Adipose tissue (tissue), 3 donors: ENCODE data around the gene RPF1. TPM values are rescaled to one million over a fixed set of nuclear protein-coding genes. Genes with fewer than 3 reads are reported as not detected.
"Not testable (repeated sequence)": the region's sequence is repeated elsewhere in the genome, so short reads cannot be mapped to it uniquely, and the experiment has no call there.

Experiments used
- H3K27ac ChIP-seq: one replicate; pipeline ENCODE4 v1.5.1; 2013; ENCODE audit warnings: low read depth, low read length
- WGBS, 3 donors: extraction: QIAGEN DNeasy Blood & Tissue Kit; methylation state at CpG; one replicate each; pipeline ENCODE4 v1.1.7; 2013; 5-methylcytosine and 5-hydroxymethylcytosine counted together
- polyA plus RNA-seq, 3 donors: library from polyadenylated mRNA; stranded (reverse); fragments of 200-250 nt; gene quantifications; one replicate each; pipeline ENCODE4 v1.2.3, GENCODE V29; 2013
- donor health status: healthy with polysubstance abuse.
- donor health status: Bipolar disorder and iron deficiency.
- donor health status: healthy.

Gene RPF1, protein sequence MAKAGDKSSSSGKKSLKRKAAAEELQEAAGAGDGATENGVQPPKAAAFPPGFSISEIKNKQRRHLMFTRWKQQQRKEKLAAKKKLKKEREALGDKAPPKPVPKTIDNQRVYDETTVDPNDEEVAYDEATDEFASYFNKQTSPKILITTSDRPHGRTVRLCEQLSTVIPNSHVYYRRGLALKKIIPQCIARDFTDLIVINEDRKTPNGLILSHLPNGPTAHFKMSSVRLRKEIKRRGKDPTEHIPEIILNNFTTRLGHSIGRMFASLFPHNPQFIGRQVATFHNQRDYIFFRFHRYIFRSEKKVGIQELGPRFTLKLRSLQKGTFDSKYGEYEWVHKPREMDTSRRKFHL
- 10 to 100 TPM; 18.0 to 27.6 (median 27.1) TPM for polyA plus RNA-seq

DNA sequence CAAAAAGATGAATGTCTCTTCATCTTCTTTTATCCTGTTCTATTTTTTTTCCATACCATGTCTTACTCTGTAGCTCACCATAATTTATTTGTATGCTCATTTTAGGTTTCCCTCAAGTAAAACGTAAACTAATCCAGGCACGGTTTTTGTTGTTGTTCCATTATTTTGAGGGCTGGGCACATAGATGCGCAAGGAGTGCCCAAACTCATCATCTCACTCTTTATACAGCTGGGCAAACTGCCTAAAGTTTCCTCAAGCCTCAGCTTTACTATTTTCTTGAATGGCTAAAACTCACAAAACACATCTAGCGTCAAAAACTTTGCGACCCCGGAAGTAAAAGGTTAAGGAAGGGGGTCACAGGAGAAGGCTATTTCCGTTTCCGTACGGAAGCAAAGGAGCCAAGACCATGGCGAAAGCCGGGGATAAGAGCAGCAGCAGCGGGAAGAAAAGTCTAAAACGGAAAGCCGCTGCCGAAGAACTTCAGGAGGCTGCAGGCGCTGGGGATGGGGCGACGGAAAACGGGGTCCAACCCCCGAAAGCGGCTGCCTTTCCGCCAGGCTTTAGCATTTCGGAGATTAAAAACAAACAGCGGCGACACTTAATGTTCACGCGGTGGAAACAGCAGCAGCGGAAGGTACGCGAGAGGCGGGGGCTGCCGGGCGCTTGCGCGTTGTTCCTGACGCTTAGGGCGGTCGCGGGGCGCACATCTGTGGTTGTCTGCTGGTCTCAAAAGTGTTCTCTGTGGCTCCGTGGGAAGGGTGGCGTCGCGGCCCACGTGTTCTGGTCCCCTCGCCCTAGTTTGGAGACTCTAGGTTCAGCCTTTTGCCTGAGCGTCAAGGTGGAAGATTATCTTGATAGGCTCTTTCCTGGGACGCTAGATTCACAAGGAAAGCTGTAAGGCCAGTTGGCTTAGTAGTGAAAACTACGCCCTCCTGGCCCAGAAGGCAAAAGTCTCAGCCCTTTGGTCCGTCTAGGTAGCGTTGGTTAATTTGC is at the start of gene RPF1:
RPF1 (plus strand) TSS at position 391 of the 993 bp plus-strand sequence; CDS start at position 407, 16 bp downstream.
- 4 to 5% (median 4%) methylated on average over 51 of the region's 51 CpGs for WGBS, 3 donors
- no peak within 1 kb of the TSS for H3K27ac ChIP-seq

DNA sequence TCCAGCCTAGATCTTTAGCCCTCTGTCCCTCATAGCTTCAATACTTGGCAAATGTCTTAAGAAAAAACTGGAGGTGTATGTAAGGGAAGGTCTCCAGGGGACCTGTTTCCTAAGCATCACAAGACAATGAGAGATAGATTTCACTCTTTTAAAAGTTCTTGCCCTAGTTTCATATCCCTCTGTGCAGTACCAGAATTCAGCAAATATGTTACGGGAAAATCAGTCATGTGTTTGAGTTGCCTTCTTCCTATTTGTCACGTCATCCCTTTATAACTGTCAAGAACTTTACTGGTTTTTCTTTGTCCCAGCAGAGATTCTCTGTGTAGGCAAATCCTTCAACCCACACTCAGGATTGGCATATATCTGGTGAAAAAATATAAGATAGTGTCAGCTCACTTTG is 48.5 kb upstream of the RPF1 start:
- 67 to 95% (median 75%) methylated on average over 2 of the region's 2 CpGs for WGBS, 3 donors
- H3K27ac ChIP-seq = no peak overlapping the region

DNA sequence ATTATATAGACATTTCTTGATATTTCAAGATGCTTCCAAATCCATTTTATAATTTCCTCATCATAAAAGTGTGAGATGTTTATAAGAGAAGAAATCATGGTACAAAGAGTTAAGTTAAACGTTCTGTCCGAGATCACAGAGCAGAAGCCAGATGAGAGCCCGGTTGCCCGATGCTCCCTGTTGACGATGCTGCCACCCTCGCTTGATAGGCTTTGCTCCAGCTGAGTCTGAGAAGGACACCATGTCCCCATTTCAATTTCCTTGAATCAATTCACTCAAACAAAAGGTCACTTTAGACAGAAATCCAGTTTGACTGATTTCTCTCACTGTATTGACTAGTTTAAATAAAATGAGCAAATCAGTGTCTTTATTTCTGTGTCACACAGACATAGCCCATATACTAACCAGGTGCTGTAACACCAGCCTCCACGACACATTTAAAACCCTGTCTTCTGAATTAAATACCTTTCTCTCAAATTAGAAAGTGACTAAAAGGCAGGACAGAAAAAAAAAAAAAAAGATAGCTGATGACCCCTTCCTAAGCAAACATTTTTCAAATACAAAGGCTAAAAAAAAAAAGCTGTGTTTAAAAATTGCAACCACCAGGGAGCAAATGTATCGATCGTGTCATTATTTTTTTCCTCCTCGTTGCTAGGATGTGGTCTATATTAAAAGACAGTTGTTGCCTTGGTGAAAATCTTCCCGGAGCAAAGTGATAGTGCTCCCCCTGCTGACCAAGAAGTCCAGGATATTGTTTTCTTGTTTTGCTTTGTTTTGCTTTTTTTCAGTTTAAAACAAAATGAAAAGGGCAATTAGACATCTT is 45.6 kb upstream of the RPF1 start:
- 7 to 16% (median 9%) methylated on average over 11 of the region's 11 CpGs for WGBS, 3 donors
- no peak overlapping the region for H3K27ac ChIP-seq

- no peak overlapping the region for H3K27ac ChIP-seq
- WGBS, 3 donors = 69 to 71% (median 70%) methylated on average over 6 of the region's 6 CpGs
These were observed 44.8 kb upstream of the RPF1 start for GRCh38 chr1:84434081-84434769.

DNA sequence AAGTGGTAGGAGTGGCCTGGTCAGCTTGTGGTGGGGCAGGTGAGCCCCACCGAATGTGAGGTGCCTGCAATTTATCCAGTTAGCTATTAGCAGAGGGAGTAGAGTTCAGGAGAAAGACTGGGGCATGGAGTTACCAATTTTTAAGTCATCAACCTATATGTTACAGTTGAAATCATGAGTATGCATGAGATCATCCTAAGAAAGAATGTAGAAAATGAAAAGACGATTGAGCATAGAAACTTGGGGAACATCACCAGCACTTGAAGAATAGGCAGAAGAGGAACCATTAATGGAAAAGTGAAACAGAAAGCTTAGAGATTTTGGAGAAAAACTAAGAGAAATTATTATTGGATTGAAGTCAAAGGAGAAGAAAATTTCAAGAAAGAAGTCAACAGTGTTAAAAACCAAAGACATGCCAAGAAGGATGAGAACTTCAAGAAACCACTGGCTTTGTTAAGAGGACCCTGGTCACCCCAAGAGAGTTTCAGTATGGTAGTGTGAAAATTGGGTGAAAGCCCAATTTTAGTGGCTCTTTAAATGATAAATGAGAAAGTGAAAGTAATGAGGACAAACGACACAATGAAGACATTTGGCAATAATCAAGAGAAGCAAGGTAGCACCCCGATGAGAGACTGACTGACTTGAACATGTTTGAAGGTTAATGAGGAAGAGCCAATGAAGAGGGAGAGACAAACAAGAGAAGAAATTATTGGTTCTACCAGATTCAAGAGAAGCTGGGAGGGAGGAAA is 44.1 kb upstream of the RPF1 start:
- H3K27ac ChIP-seq = no peak overlapping the region
- WGBS, 3 donors = 28 to 34% (median 32%) methylated on average over 4 of the region's 4 CpGs

DNA sequence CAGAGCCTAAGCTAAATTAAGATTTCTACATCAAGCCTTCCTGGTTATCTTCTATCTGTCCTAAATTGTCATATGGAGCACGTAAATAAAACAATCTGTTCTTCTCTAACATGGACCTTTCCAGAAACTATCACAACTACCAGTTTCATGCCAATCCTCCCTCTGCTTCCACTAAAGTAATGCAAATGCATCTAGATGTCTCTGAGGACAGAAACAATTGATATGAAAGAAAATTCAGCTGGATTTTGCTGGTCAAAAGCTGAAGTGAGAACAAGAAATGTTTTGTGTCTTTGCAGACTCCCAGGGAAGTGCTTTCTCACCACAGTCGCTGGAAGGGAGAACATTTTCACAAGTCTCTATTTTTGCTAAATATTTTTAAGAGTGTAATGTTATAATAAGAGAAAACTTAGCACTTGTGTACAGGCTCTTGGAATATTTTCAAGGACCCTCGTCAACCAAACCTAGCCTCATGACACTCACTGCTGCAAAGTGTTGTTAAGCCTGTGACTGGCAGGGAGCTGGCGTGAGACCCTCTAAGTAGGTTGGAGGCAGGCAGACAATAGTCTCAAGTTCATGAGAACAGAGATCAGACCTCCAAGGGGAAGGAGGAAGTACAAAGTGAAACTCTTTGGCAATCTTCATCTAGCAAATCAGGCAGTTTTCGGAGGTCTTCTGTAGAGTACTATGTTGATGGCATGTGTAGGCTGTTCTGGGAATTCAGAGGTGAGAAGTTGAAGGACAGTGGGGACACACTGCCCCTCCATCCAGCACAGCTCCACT is 42.0 kb upstream of the RPF1 start:
- no peak overlapping the region for H3K27ac ChIP-seq

DNA sequence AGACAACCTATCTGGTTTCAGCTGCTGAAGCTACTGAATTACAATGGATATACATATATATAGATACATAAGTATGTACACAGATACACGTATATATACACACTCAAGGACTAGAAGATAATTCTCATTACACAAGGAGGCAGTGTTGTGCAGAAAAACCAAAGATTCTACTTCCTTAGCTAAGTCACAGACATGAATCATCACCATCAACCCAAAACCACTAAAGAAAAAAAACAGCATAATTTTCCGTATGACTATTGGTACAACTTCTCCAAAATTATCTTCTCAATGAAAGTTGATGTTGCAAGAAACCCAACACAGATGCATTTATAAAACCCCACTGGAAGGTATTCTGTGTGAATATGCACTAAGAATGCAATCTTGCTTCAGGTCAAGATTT is 36.8 kb upstream of the RPF1 start:
- H3K27ac ChIP-seq = no peak overlapping the region
- 2 to 17% (median 5%) methylated on average over 2 of the region's 2 CpGs for WGBS, 3 donors

More for the DNA sequence above, 42.0 kb upstream of the RPF1 start:
- 47 to 69% (median 59%) methylated on average over 5 of the region's 5 CpGs for WGBS, 3 donors

GRCh38 chr1:84442747-84443646 is 36.1 kb upstream of the RPF1 start:
- 82 to 88% (median 86%) methylated on average over 7 of the region's 7 CpGs for WGBS, 3 donors
- H3K27ac ChIP-seq = not testable (repeated sequence)

GRCh38 chr1:84448704-84449103 is 30.4 kb upstream of the RPF1 start:
- 91 to 96% (median 93%) methylated on average over 3 of the region's 3 CpGs for WGBS, 3 donors

DNA sequence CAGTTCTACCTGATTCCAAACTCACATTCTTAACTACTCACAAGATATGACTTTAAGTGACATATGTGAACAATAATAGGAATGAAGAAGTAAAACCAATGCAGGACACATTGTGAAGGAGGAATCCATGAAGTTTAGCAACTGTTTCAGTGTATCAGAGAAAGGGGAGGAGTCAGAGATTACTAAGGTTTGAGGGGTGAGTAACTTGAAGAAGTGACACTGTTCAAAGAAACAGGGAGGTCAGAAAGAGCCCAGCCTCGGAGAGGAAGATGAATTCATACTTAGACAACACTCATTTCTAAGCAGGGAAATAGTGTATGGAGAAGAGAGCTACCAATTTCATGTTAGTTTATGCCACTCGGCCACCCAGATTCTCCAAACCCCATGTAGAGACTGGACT is 28.2 kb upstream of the RPF1 start:
- H3K27ac ChIP-seq = no peak overlapping the region
- 69 to 75% (median 73%) methylated on average over 2 of the region's 2 CpGs for WGBS, 3 donors

More at GRCh38 chr1:84448704-84449103, 30.4 kb upstream of the RPF1 start:
- not testable (repeated sequence) for H3K27ac ChIP-seq

DNA sequence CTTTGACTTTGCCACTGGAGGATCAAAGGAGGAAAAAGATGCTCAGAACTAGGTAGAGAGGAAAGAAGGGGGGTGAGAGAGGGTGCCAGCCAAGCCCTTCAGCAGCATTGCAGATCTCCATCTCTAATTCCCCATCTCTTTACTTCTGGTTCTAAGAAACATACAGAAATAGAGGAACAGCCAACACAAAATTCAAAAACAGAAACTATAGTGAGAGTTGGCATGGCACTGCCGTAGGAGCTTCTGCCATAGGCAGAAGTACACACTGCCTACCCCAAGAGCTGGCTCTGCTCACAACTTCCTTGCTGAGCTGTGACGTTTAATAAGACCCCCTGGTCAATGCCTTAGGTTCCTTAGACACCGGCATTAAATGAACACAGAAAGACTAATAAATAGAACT is 26.6 kb upstream of the RPF1 start:
- no peak overlapping the region for H3K27ac ChIP-seq
- 59 to 62% (median 59%) methylated on average over 3 of the region's 3 CpGs for WGBS, 3 donors

DNA sequence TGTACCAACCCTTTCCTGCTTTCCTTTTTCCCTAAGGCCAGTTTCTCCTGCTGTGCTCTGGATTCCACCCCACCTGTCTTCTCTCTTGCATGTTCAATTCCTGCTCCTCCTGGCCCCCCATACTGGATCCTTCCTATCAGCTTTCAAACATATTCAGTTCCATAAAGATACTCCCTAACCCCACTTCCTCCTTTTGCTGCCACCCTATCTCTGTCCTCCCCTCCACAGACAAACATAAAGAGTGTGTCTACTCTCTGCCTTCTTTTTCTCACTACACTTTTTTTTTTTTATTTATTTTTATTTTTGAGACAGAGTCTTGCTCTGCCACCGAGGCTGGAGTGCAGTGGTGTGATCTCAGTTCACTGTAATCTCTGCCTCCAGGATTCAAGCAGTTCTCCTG is 16.9 kb upstream of the RPF1 start:
- WGBS, 3 donors = 45 to 81% (median 76%) methylated on average over 1 of the region's 1 CpG
- no peak overlapping the region for H3K27ac ChIP-seq

GRCh38 chr1:84467298-84467697 is 11.8 kb upstream of the RPF1 start:
- no peak overlapping the region for H3K27ac ChIP-seq

GRCh38 chr1:84476225-84476624 is 2.8 kb upstream of the RPF1 start:
- 48 to 61% (median 53%) methylated on average over 1 of the region's 1 CpG for WGBS, 3 donors
- no peak overlapping the region for H3K27ac ChIP-seq

- no peak overlapping the region for H3K27ac ChIP-seq
- WGBS, 3 donors = 3 to 11% (median 7%) methylated on average over 9 of the region's 9 CpGs
These were observed 932 bp downstream of the RPF1 start for GRCh38 chr1:84479998-84480397.

GRCh38 chr1:84480650-84481049 is 1.6 kb downstream of the RPF1 start:
- no peak overlapping the region for H3K27ac ChIP-seq
- WGBS, 3 donors = 73 to 89% (median 89%) methylated on average over 4 of the region's 4 CpGs
